ENCODE measurements around the gene HORMAD2. TPM values are rescaled to one million over a fixed set of nuclear protein-coding genes. Genes with fewer than 3 reads are reported as not detected.

The HORMAD2 gene
- total RNA-seq, 1 donor from 2014 or later: not detected

GRCh38 chr22:30219668-30220278, 139.5 kb downstream of the HORMAD2 start:
- Histone ChIP-seq H3K36me3 (ENCODE audit: control insufficient read depth, insufficient read depth, low read length) (no peaks in the 10 kb centered on the region), H3K4me3 (ENCODE audit: low read depth, low read length) (no peak overlapping the region), H3K27me3 (ENCODE audit: control insufficient read depth, insufficient read depth, low read length) (no peaks in the 10 kb centered on the region)
- TF ChIP-seq CTCF (IDR thresholded peaks at IDR 0.05; ENCODE audit: insufficient read depth, low read length, poor library complexity, severe bottlenecking): no peak
- no peak for DNase-seq (ENCODE audit: low read depth)

- DNase-seq (ENCODE audit: low read depth): no peak
- no peak for TF ChIP-seq CTCF (IDR thresholded peaks at IDR 0.05; ENCODE audit: insufficient read depth, low read length, poor library complexity, severe bottlenecking)
- Histone ChIP-seq H3K27me3 (ENCODE audit: control insufficient read depth, insufficient read depth, low read length) (no peaks in the 10 kb centered on the region), H3K36me3 (ENCODE audit: control insufficient read depth, insufficient read depth, low read length) (no peaks in the 10 kb centered on the region), H3K4me3 (ENCODE audit: low read depth, low read length) (no peak overlapping the region)
Observed at GRCh38 chr22:30220338-30221012, 140.2 kb downstream of the HORMAD2 start.

GRCh38 chr22:30221121-30221992, 141.1 kb downstream of the HORMAD2 start:
- Histone ChIP-seq H3K4me3 (ENCODE audit: low read depth, low read length) (no peak overlapping the region), H3K36me3 (ENCODE audit: control insufficient read depth, insufficient read depth, low read length) (no peaks in the 10 kb centered on the region), H3K27me3 (ENCODE audit: control insufficient read depth, insufficient read depth, low read length) (no peaks in the 10 kb centered on the region)
- DNase-seq (ENCODE audit: low read depth): no peak
- TF ChIP-seq CTCF (IDR thresholded peaks at IDR 0.05; ENCODE audit: insufficient read depth, low read length, poor library complexity, severe bottlenecking): no peak

GRCh38 chr22:30222321-30222720, 142.1 kb downstream of the HORMAD2 start:
- no peaks in the 10 kb centered on the region for H3K36me3 ChIP-seq (ENCODE audit: control insufficient read depth, insufficient read depth, low read length)
- TF ChIP-seq CTCF (IDR thresholded peaks at IDR 0.05; ENCODE audit: insufficient read depth, low read length, poor library complexity, severe bottlenecking): no peak
- no peak overlapping the region for H3K4me3 ChIP-seq (ENCODE audit: low read depth, low read length)
- H3K27me3 ChIP-seq (ENCODE audit: control insufficient read depth, insufficient read depth, low read length): no peaks in the 10 kb centered on the region
- DNase-seq (ENCODE audit: low read depth): no peak

GRCh38 chr22:30223303-30223702, 143.0 kb downstream of the HORMAD2 start:
- TF ChIP-seq CTCF (IDR thresholded peaks at IDR 0.05; ENCODE audit: insufficient read depth, low read length, poor library complexity, severe bottlenecking): no peak
- DNase-seq (ENCODE audit: low read depth): no peak
- Histone ChIP-seq H3K27me3 (ENCODE audit: control insufficient read depth, insufficient read depth, low read length) (no peaks in the 10 kb centered on the region), H3K4me3 (ENCODE audit: low read depth, low read length) (no peak overlapping the region), H3K36me3 (ENCODE audit: control insufficient read depth, insufficient read depth, low read length) (no peaks in the 10 kb centered on the region)
